Measurements from ENCODE around the gene SIRT3.

GRCh38 chr11:283405-284104 is 47.4 kb upstream of the SIRT3 start:
- TF ChIP-seq CTCF (IDR thresholded peaks at IDR 0.05) (no peak), POLR2AphosphoS5 (IDR thresholded peaks at IDR 0.05) (no peak), POLR2A (IDR thresholded peaks at IDR 0.05) (no peak), EP300 (IDR thresholded peaks at IDR 0.05) (no peak)
